HepG2 (cell line): Measurements from ENCODE around the gene TECTA. TPM values are rescaled to one million over a fixed set of nuclear protein-coding genes. Genes with fewer than 3 reads are reported as not detected.

ENCODE experiments used
- ATAC-seq: fragments of 200-7000 bp; cut with Tn5 transposase; 3 replicates; pipeline ENCODE4 v1.9.1; 2020; ENCODE audit warnings: mild to moderate bottlenecking, moderate library complexity
- BruUV-seq: library from RNA; stranded (reverse); fragments of 400-500 nt; replicated peaks from 2 replicates; lab custom pipeline; 2021; lab: Mats Ljungman, UMichigan
- CTCF ChIA-PET: fragments of 300-600 bp; formaldehyde crosslinking; extraction: SDS; loops from one replicate; lab custom pipeline; 2021; ENCODE audit warnings: low total read pairs, inconsistent platforms, low intra/inter-chr PET ratio; lab: Yijun Ruan, JAX
- POLR2A ChIA-PET: fragments of 350-600 bp; sonication (Branson Sonifier 250); formaldehyde crosslinking; loops from one replicate; lab custom pipeline; 2020; ENCODE audit warnings: antibody characterized with exemption, inconsistent platforms; lab: Yijun Ruan, JAX
- DNase-seq: peaks from one replicate; pipeline ENCODE4 v3.0.0-alpha.2; 2015; ENCODE audit warnings: low spot score
- FAIRE-seq: peaks from 3 replicates; lab custom pipeline; 2011; peaks lifted over from hg19 to GRCh38; lab: Jason Lieb, UNC
- H2AFZ ChIP-seq: one replicate; pipeline ENCODE4 v1.6.1; 2011; ENCODE audit warnings: low read length, inconsistent platforms
- H3K27ac ChIP-seq: fragments of 300-600 bp; 3 replicates; pipeline ENCODE4 v1.8.0; 2011; ENCODE audit warnings: mixed run types, mild to moderate bottlenecking, mixed read lengths, low read length, inconsistent platforms; ENCODE audit not compliant: insufficient read depth; ENCODE audit errors: extremely low read length
- H3K27me3 ChIP-seq, 2 experiments: fragments of 200-600 bp in 1 of 2; 2 replicates in 1 of 2; 3 replicates in 1 of 2; pipeline versions ENCODE4 v1.6.0 to v1.8.0; 2011; ENCODE audit warnings: low read length in 2 of 2, mild to moderate bottlenecking in 2 of 2, moderate library complexity in 2 of 2, inconsistent platforms in 1 of 2; ENCODE audit not compliant: insufficient read depth in 2 of 2, control insufficient read depth in 1 of 2
- H3K36me3 ChIP-seq, 2 experiments: fragments of 200-600 bp in 1 of 2; replicated peaks in 1 of 2; 2 replicates in 1 of 2; 3 replicates in 1 of 2; pipeline versions ENCODE4 v1.5.1 to v1.8.0; 2011; ENCODE audit warnings: low read length in 2 of 2, inconsistent platforms in 1 of 2; ENCODE audit not compliant: insufficient read depth in 2 of 2, control insufficient read depth in 1 of 2
- H3K4me1 ChIP-seq: 2 replicates; pipeline ENCODE4 v1.5.1; 2012; ENCODE audit warnings: low read length, inconsistent platforms; ENCODE audit not compliant: insufficient read depth
- H3K4me2 ChIP-seq: 2 replicates; pipeline ENCODE4 v1.6.0; 2011; ENCODE audit warnings: low read depth, low read length, inconsistent platforms
- H3K4me3 ChIP-seq, 3 experiments: fragments of 200-600 bp in 1 of 3; sonication (generic), shearing (Covaris generic) in 1 of 3; replicated peaks in 1 of 3; 2 replicates each; pipeline ENCODE4 v1.5.1; 2011 to 2016; ENCODE audit warnings: low read length in 3 of 3, inconsistent platforms in 2 of 3, low read depth in 2 of 3, mild to moderate bottlenecking in 2 of 3, control low read depth in 1 of 3, mixed read lengths in 1 of 3; ENCODE audit not compliant: insufficient read depth in 1 of 3
- H3K79me2 ChIP-seq: one replicate; pipeline ENCODE4 v1.6.1; 2011; ENCODE audit warnings: low read length, inconsistent platforms; ENCODE audit not compliant: insufficient read depth
- H3K9ac ChIP-seq: 2 replicates; pipeline ENCODE4 v1.6.0; 2011; ENCODE audit warnings: mild to moderate bottlenecking, low read depth, low read length, inconsistent platforms; ENCODE audit not compliant: insufficient read depth
- H3K9me3 ChIP-seq: 2 replicates; pipeline ENCODE4 v1.5.1; 2012; ENCODE audit warnings: mild to moderate bottlenecking, low read length
- H4K20me1 ChIP-seq: 2 replicates; pipeline ENCODE4 v1.6.0; 2011; ENCODE audit warnings: inconsistent platforms, mild to moderate bottlenecking, low read length, moderate library complexity; ENCODE audit not compliant: insufficient read depth
- ETV5 ChIP-seq: IDR thresholded peaks from 2 replicates; pipeline ENCODE4 v1.6.1; 2018; ENCODE audit warnings: missing biosample characterization, missing genetic modification reagents, inconsistent platforms, borderline replicate concordance
- HES4 ChIP-seq: sonication (generic); formaldehyde crosslinking; IDR thresholded peaks from 2 replicates; pipeline ENCODE4 v1.9.0; 2021; ENCODE audit warnings: mild to moderate bottlenecking, missing genetic modification reagents, borderline replicate concordance
- HNRNPK ChIP-seq: fragments of 200-400 bp; formaldehyde crosslinking; IDR thresholded peaks from 2 replicates; pipeline ENCODE4 v1.6.1; 2018; ENCODE audit warnings: low read length, low read depth, moderate library complexity, mild to moderate bottlenecking; ENCODE audit not compliant: poor library complexity, severe bottlenecking
- IRF2 ChIP-seq: IDR thresholded peaks from 2 replicates; pipeline ENCODE4 v1.6.1; 2018; ENCODE audit warnings: missing genetic modification reagents, missing compliant biosample characterization
- PCBP1 ChIP-seq: fragments of 200-400 bp; formaldehyde crosslinking; IDR thresholded peaks from 2 replicates; pipeline ENCODE4 v1.6.1; 2017; ENCODE audit warnings: mild to moderate bottlenecking, low read depth, low read length, borderline replicate concordance
- RARA ChIP-seq: IDR thresholded peaks from 2 replicates; pipeline ENCODE4 v1.6.1; 2016; ENCODE audit warnings: missing genetic modification reagents, missing compliant biosample characterization
- RFX3 ChIP-seq: IDR thresholded peaks from 2 replicates; pipeline ENCODE4 v1.6.1; 2016; ENCODE audit warnings: missing biosample characterization, missing genetic modification reagents
- ZFP82 ChIP-seq: sonication (generic); formaldehyde crosslinking; IDR thresholded peaks from 2 replicates; pipeline ENCODE4 v1.5.1; 2020; ENCODE audit warnings: mild to moderate bottlenecking, missing genetic modification reagents, borderline replicate concordance
- ZNF577 ChIP-seq: sonication (generic); formaldehyde crosslinking; IDR thresholded peaks from 2 replicates; pipeline ENCODE4 v1.4.0; 2020; ENCODE audit warnings: mild to moderate bottlenecking, low read depth, missing genetic modification reagents, borderline replicate concordance
- ZNF792 ChIP-seq: IDR thresholded peaks from 2 replicates; pipeline ENCODE4 v1.6.1; 2016
- WGBS: methylation state at CpG from one replicate; pipeline ENCODE4 v1.1.6; 2017; ENCODE audit warnings: low lambda C conversion rate; 5-methylcytosine and 5-hydroxymethylcytosine counted together
- in situ Hi-C: cut with HindIII; loops from 2 replicates; pipeline ENCODE4 v1.10.0; 2017; ENCODE audit warnings: low pct_unique_long_range_greater_than_20kb; ENCODE audit not compliant: extremely low pct_ligation_motif_present
- intact Hi-C: fragments of 100-400 bp; cut with micrococcal nuclease; formaldehyde crosslinking; loops from one replicate; pipeline ENCODE4 v1.10.0; 2022; ENCODE audit not compliant: unreplicated experiment
- polyA plus RNA-seq, 8 experiments: library from polyadenylated mRNA; depleted of rRNA in 3 of 8; stranded (reverse) in 7 of 8; unstranded in 1 of 8; fragments of >200 nt; fragmentation: Illumina TruSeq in 4 of 8; extraction: Trizol in 4 of 8; gene quantifications; 2 replicates each; pipeline versions ENCODE4 v1.2.1 to v1.2.3, GENCODE V29; 2011 to 2016; ENCODE audit warnings: low read depth in 4 of 8, missing spikeins in 1 of 8, mixed read lengths in 1 of 8; ENCODE audit not compliant: insufficient read depth in 1 of 8
- total RNA-seq, 5 experiments: library from RNA; depleted of rRNA; stranded (reverse); fragments of >200 nt; fragmentation: Illumina TruSeq; extraction: Trizol; gene quantifications; 2 replicates each; pipeline ENCODE4 v1.2.3, GENCODE V29; 2016; ENCODE audit warnings: low read depth in 1 of 5
- TF ChIP-seq, protein P1 (sequence below): sonication (generic); formaldehyde crosslinking; IDR thresholded peaks from 2 replicates; pipeline ENCODE4 v1.4.0; 2020; ENCODE audit warnings: missing genetic modification reagents

The TECTA gene
- total and polyA plus RNA-seq, 2 of the 13 experiments (the other 11 are each of a cell fraction or from before 2014, with no cell fraction given): 0.04 to 0.17 TPM

DNA sequence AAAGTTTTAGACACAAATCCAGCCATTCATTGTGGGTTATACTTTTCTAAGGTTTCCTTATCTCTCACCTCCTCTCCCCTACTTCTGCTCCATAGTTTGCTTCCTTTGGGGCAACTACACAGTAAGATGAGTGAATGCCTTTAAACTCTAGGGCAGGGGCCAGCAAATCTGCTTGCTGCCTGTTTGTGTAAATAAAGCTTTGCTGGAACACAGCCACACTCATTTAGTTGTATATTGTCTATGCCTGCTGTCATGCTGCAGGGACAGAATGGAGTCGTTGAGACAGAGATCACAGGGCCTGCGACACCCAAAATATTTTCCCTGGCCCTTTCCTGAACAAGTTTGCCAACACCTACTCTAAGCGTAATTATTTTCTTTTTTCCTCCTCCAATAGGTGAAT is 58.7 kb downstream of the TECTA start (continued):
- TF ChIP-seq HES4 (CRISPR knock-in tag) (no peak), IRF2 (CRISPR knock-in tag) (no peak)
- TF ChIP-seq, all 625 proteins: peak for 0

DNA sequence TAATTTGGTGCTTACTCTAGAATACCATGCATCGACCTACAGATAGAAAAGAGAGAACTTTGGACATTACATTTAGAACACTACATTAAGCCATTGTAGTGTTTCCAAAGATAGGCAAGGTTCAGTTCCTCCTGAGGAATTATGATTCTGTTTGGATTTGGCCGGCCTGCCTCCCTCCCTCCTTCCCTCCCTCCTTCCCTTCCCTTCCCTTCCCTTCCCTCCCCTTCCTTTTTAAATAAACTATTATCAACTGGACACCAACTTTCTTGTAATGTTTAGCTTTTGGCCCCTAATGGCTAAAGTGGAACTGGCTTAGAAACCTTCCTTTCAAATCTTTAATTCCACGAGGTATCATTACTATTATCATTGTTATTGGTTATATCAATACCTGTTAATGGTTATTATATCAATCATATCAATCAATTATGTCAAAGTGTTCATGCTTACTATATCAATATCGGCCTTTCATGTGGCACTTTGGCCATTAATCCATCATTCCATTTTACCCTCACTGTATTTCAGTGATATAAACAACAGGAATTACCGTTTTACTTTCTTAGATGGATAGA is 60.4 kb downstream of the TECTA start:
- no peak overlapping the region for H3K4me2 ChIP-seq
- no peaks in the 10 kb centered on the region for H3K9me3 ChIP-seq
- H4K20me1 ChIP-seq: no peaks in the 10 kb centered on the region
- no peaks in the 10 kb centered on the region for H3K36me3 ChIP-seq
- no peak overlapping the region for H3K9ac ChIP-seq
- H3K79me2 ChIP-seq: no peaks in the 10 kb centered on the region
- ATAC-seq (no peak), DNase-seq (no peak), FAIRE-seq (no peak)
- in situ Hi-C loops (no loop called here), intact Hi-C loops (no loop called here)
- no peak overlapping the region for H3K4me3 ChIP-seq
- ChIA-PET POLR2A (no interaction called here), CTCF (no interaction called here)
- under 1% methylated on average over 5 of the region's 5 CpGs for WGBS
- no peak overlapping the region for H3K27ac ChIP-seq
- H3K27me3 ChIP-seq: peaks cover 1 to 2% of the 10 kb centered on the region in 2 experiments; a peak in 2 of 5 replicates
- no TSS peak for BruUV-seq
- TF ChIP-seq HNRNPK (peak; percentile 99), ZFP82 (no peak), PCBP1 (peak; percentile 97)
- no peak overlapping the region for H2AFZ ChIP-seq
- no peaks in the 10 kb centered on the region for H3K4me1 ChIP-seq

DNA sequence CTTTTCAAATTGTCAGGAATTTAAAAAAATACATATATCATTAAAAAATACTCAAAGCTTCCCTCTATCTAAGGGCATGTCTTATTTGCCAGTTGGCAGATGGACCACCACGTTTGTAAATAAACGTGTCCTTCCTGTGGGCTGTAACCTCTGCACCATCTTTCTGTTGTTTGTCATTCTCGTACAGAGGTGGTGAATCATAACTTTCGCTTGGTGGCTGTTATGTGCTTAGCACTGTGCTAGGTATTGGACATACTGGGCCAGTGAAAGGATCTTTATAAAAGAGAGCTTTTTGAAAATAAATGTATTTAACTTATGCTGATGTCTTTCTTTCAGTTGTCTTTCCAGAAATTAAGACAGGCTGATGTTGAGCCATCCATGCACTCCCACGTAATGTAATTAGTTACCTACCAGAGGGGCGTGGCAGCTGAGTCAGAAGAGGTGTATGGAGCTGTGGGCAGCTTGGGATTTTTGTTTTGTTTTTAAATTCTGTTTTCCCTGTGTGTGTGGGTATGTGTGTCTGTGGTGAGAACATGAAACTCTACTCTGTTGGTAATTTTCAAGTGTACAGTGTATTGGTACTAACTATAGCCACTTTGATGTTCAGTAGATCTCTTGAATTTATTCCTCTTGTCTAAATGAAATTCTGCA is 62.7 kb downstream of the TECTA start:
- no peak overlapping the region for H3K9ac ChIP-seq
- no peak overlapping the region for H3K27ac ChIP-seq
- POLR2A ChIA-PET: no interaction called here
- H3K79me2 ChIP-seq: no peaks in the 10 kb centered on the region
- no peaks in the 10 kb centered on the region for H3K36me3 ChIP-seq
- CTCF ChIA-PET: no interaction called here
- intact Hi-C loops: no loop called here
- H3K4me1 ChIP-seq: no peaks in the 10 kb centered on the region
- H3K9me3 ChIP-seq: no peaks in the 10 kb centered on the region
- peak; percentile 83 for ATAC-seq
- in situ Hi-C loops: no loop called here
- no peaks in the 10 kb centered on the region for H4K20me1 ChIP-seq
- BruUV-seq: no TSS peak
- no peak for DNase-seq
- peaks cover 2 to 6% of the 10 kb centered on the region in 2 experiments; a peak in 2 of 5 replicates for H3K27me3 ChIP-seq
- under 1% methylated on average over 6 of the region's 6 CpGs for WGBS
- no peak overlapping the region for H2AFZ ChIP-seq
- no peak for FAIRE-seq
- H3K4me2 ChIP-seq: no peak overlapping the region
- H3K4me3 ChIP-seq: no peak overlapping the region
- TF ChIP-seq ZNF577 (CRISPR knock-in tag) (no peak), RARA (CRISPR knock-in tag) (0 out of 2 replicates have a peak, but pooled peaks have one; percentile 20), RFX3 (no peak), ETV5 (CRISPR knock-in tag) (peak; percentile 16; the same call in 1 of the 2 replicates), ZNF792 (CRISPR knock-in tag) (peak; percentile 22; the same call in 1 of the 2 replicates)
- TF ChIP-seq, protein P1, sequence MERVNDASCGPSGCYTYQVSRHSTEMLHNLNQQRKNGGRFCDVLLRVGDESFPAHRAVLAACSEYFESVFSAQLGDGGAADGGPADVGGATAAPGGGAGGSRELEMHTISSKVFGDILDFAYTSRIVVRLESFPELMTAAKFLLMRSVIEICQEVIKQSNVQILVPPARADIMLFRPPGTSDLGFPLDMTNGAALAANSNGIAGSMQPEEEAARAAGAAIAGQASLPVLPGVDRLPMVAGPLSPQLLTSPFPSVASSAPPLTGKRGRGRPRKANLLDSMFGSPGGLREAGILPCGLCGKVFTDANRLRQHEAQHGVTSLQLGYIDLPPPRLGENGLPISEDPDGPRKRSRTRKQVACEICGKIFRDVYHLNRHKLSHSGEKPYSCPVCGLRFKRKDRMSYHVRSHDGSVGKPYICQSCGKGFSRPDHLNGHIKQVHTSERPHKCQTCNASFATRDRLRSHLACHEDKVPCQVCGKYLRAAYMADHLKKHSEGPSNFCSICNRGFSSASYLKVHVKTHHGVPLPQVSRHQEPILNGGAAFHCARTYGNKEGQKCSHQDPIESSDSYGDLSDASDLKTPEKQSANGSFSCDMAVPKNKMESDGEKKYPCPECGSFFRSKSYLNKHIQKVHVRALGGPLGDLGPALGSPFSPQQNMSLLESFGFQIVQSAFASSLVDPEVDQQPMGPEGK: no peak
